Kidney (tissue), 14 donors: ENCODE measurements around the gene STAG1. TPM values are rescaled to one million over a fixed set of nuclear protein-coding genes. Genes with fewer than 3 reads are reported as not detected.

ENCODE experiments used
- DNase-seq, 5 donors: peaks; one replicate each; pipeline ENCODE4 v3.0.0-alpha.2; 2013 to 2020
- FAIRE-seq: peaks from 2 replicates; lab custom pipeline; 2012; peaks lifted over from hg19 to GRCh38; lab: Jason Lieb, UNC
- H3K27ac ChIP-seq, 2 donors: one replicate each; pipeline ENCODE4 v1.7.0; 2013; ENCODE audit warnings: low read depth in 2 of 2, low read length in 2 of 2, inconsistent platforms in 1 of 2
- H3K27me3 ChIP-seq: one replicate; pipeline ENCODE4 v1.7.1; 2013; ENCODE audit warnings: low read length, inconsistent platforms; ENCODE audit not compliant: control insufficient read depth, insufficient read depth
- H3K36me3 ChIP-seq, 3 donors: one replicate each; pipeline versions ENCODE4 v1.7.0 to v1.7.1; 2013; ENCODE audit warnings: low read length in 3 of 3, control low read depth in 1 of 3, inconsistent platforms in 1 of 3; ENCODE audit not compliant: insufficient read depth in 3 of 3, control insufficient read depth in 2 of 3
- H3K4me1 ChIP-seq, 3 donors: one replicate each; pipeline versions ENCODE4 v1.7.0 to v1.7.1; 2013; ENCODE audit warnings: low read length in 3 of 3, inconsistent platforms in 1 of 3, low read depth in 1 of 3; ENCODE audit not compliant: control insufficient read depth in 2 of 3, insufficient read depth in 2 of 3
- H3K4me3 ChIP-seq, 3 donors: one replicate each; pipeline versions ENCODE4 v1.7.0 to v1.8.1; 2013; ENCODE audit warnings: low read length in 3 of 3, control low read depth in 1 of 3, inconsistent platforms in 1 of 3
- H3K9ac ChIP-seq, 3 donors: one replicate each; pipeline versions ENCODE4 v1.7.0 to v1.7.1; 2013; ENCODE audit warnings: low read length in 3 of 3, control low read depth in 1 of 3, inconsistent platforms in 1 of 3
- H3K9me3 ChIP-seq, 3 donors: one replicate each; pipeline versions ENCODE4 v1.7.0 to v1.7.1; 2013; ENCODE audit warnings: low read length in 3 of 3, control low read depth in 1 of 3, inconsistent platforms in 1 of 3; ENCODE audit not compliant: control insufficient read depth in 2 of 3, insufficient read depth in 1 of 3
- intact Hi-C: fragments of 100-400 bp; cut with DNase I; formaldehyde crosslinking; loops from one replicate; pipeline ENCODE4 v1.11.1; 2022
- polyA plus RNA-seq: library from polyadenylated mRNA; stranded (reverse); fragments of 350-450 nt; fragmentation: Illumina TruSeq; extraction: RNeasy Lipid Tissue Mini Kit (QIAGEN cat#74804); gene quantifications from one replicate; pipeline ENCODE4 v1.2.3, GENCODE V29; 2014; ENCODE audit warnings: low read depth, low replicate concordance; ENCODE audit not compliant: insufficient read depth
- total RNA-seq: library from RNA; stranded (reverse); fragmentation: NEBNext Ultra II Directional; extraction: Animal tissue kit (Norgen Biotek cat#: 25700); gene quantifications from one replicate; pipeline ENCODE4 v1.2.1, GENCODE V29; 2021
- TF ChIP-seq, protein P1 (sequence below): IDR thresholded peaks from 3 replicates; pipeline ENCODE4 v1.5.1; 2012; ENCODE audit warnings: mild to moderate bottlenecking, moderate library complexity, borderline replicate concordance; ENCODE audit not compliant: insufficient read depth; ENCODE audit errors: extremely low read depth
- donor health status: control.
- donor health status: control.
- donor health status: control.
- donor health status: control.
- donor health status: control.
- donor health status: DM: yes; HTN: yes; CAD: no.
- donor health status: Normal renal cell carcinoma (clear cell type).

STAG1 gene
- total and polyA plus RNA-seq, 2 donors from 2014 or later: 7.8 to 49.9 TPM

DNA sequence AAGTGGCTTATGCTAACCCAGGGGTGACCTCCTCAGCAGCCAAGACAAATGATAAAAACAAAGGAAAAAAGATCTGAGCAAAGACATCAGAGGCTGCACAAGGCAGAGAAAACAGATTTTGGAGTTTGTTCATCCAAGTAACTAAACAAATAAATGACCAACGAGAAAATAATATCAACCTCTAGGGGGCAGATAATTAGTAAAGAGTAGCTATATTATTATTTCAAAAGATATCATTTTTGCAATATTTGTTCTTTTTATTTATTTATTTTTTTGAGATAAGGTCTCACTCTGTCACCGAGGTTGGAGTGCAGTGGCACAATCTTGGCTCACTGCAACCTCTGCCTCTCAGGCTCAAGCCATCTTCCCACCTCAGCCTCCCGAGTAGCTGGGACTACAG lies 400.3 kb downstream of the STAG1 start:
- Histone ChIP-seq H3K36me3 (peaks cover 0 to 7% (median 0%) of the 10 kb centered on the region in 3 donors), H3K4me1 (no peaks in the 10 kb centered on the region), H3K4me3 (no peak overlapping the region), H3K9ac (no peak overlapping the region), H3K27me3 (no peaks in the 10 kb centered on the region), H3K27ac (no peak overlapping the region), H3K9me3 (no peaks in the 10 kb centered on the region)
- intact Hi-C loops: no loop called here
- no peak for DNase-seq
- FAIRE-seq: no peak
- TF ChIP-seq, protein P1, sequence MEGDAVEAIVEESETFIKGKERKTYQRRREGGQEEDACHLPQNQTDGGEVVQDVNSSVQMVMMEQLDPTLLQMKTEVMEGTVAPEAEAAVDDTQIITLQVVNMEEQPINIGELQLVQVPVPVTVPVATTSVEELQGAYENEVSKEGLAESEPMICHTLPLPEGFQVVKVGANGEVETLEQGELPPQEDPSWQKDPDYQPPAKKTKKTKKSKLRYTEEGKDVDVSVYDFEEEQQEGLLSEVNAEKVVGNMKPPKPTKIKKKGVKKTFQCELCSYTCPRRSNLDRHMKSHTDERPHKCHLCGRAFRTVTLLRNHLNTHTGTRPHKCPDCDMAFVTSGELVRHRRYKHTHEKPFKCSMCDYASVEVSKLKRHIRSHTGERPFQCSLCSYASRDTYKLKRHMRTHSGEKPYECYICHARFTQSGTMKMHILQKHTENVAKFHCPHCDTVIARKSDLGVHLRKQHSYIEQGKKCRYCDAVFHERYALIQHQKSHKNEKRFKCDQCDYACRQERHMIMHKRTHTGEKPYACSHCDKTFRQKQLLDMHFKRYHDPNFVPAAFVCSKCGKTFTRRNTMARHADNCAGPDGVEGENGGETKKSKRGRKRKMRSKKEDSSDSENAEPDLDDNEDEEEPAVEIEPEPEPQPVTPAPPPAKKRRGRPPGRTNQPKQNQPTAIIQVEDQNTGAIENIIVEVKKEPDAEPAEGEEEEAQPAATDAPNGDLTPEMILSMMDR: no peak

GRCh38 chr3:136351351-136351750 lies 400.8 kb downstream of the STAG1 start:
- intact Hi-C loops: no loop called here
- Histone ChIP-seq H3K4me1 (no peaks in the 10 kb centered on the region), H3K9ac (no peak overlapping the region), H3K36me3 (peaks cover 0 to 7% (median 0%) of the 10 kb centered on the region in 3 donors), H3K4me3 (no peak overlapping the region), H3K27me3 (no peaks in the 10 kb centered on the region), H3K9me3 (no peaks in the 10 kb centered on the region), H3K27ac (no peak overlapping the region)
- TF ChIP-seq, protein P1: no peak
- no peak for DNase-seq
- FAIRE-seq: no peak

GRCh38 chr3:136350557-136350956 lies 401.6 kb downstream of the STAG1 start:
- no peak overlapping the region for H3K27ac ChIP-seq
- DNase-seq: no peak

More at GRCh38 chr3:136350557-136350956, 401.6 kb downstream of the STAG1 start:
- H3K4me1 ChIP-seq: no peaks in the 10 kb centered on the region
- intact Hi-C loops: no loop called here
- no peak for FAIRE-seq
- H3K9me3 ChIP-seq: no peaks in the 10 kb centered on the region
- H3K9ac ChIP-seq: no peak overlapping the region
- peaks cover 0 to 7% (median 0%) of the 10 kb centered on the region in 3 donors for H3K36me3 ChIP-seq
- H3K27me3 ChIP-seq: no peaks in the 10 kb centered on the region
- TF ChIP-seq, protein P1: no peak
- no peak overlapping the region for H3K4me3 ChIP-seq
